Cardiac septum (tissue), 1 donor: ENCODE data around the gene FLNB. TPM values are rescaled to one million over a fixed set of nuclear protein-coding genes. Genes with fewer than 3 reads are reported as not detected.

Source experiments
- DNase-seq: peaks from one replicate; pipeline ENCODE4 v3.0.0-alpha.2; 2020; ENCODE audit warnings: low spot score
- intact Hi-C: fragments of 100-400 bp; cut with DNase I; formaldehyde crosslinking; loops from one replicate; pipeline ENCODE4 v1.14.0; 2022
- total RNA-seq: library from RNA; stranded (reverse); fragmentation: NEBNext Ultra II Directional; extraction: Animal tissue kit (Norgen Biotek cat#: 25700); gene quantifications from one replicate; pipeline ENCODE4 v1.2.1, GENCODE V29; 2021
- donor health status: DM: no; HTN: no; CAD: no.

FLNB gene
- total RNA-seq, 1 donor from 2014 or later, result 58.1 TPM

DNA sequence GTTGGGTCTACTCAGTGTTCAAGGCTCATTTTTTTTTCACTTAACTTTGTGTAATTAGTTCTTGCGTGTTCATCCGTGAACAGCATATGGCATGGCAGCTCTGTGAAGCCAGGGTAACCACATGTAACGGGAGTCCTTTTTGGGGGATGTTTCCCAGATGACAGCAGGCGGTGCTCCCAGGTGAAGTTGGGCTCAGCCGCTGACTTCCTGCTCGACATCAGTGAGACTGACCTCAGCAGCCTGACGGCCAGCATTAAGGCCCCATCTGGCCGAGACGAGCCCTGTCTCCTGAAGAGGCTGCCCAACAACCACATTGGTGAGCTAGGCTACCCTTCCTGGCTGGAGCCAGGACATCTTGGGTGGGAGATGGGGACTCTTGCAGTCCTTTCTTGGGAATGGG is 139.8 kb downstream of the FLNB start:
- intact Hi-C loops, result no loop called here
- no peak for DNase-seq

DNA sequence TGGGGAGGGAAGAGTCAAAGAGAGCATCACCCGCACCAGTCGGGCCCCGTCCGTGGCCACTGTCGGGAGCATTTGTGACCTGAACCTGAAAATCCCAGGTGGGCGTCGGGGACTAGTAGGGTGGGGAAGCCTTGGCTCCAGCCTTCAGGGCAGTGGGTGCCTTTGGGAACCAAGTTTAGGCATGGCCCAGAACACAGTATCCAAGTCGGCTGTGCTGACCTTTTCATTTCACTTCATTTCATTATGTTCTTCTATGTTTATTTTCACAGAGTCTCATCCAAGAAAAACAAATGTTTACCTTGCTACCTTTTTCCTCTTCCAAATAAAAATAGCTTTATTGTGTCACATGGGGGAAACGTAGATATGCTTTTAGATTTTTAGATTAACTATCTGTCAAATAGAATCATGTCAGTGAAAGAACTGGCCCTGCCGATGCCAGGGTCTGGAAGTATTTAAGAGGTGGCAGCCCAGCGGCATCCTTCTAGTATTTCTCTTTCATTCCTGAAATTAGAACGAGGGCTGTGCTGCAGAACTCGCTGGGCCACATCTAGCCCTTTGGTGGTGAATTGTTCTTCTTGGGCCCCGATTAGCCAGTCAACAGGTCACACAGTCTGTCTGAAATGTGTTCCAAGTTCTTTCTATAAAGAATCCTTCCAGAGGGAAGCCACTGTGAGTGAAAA is 142.0 kb downstream of the FLNB start:
- intact Hi-C loops, result no loop called here
- no peak for DNase-seq

DNA sequence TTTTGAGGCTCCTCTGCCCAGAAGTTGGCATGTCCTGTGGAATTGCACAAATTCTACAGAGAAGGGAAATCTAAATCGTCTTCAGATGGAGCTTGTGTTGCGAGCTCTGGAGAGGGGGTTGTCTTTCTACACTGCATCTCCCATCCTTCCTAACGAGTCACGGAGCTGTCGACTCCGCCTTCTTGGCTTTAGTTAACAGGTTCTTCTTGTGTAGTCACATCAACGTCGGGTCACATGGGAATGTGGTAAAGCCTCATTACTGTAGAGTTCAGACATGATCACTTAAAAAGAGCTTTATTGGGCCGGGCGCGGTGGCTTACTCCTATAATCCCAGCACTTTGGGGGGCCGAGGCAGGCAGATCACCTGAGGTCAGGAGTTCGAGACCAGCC is 142.6 kb downstream of the FLNB start:
- DNase-seq, result no peak
- intact Hi-C loops, result no loop called here

DNA sequence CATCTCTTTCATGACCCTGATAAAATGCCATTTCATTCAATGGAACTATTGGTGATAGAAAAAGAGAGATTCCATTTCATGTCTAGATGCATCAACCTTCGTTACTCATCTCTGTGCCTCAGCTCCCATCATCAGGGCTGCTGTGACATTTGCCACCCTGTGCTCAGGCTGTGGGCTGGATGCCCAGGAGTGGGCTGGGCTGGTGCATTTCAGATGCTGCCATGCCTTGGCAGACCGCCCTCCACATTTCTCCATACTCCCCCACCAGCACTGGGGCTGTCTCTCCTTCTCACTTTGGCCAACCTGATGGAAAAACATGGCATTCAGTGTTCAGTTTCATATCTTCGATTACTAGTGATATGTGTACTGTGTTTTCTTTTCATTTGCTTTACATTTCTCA is 143.4 kb downstream of the FLNB start:
- DNase-seq, result peak; percentile 87
- intact Hi-C loops, result no loop called here

DNA sequence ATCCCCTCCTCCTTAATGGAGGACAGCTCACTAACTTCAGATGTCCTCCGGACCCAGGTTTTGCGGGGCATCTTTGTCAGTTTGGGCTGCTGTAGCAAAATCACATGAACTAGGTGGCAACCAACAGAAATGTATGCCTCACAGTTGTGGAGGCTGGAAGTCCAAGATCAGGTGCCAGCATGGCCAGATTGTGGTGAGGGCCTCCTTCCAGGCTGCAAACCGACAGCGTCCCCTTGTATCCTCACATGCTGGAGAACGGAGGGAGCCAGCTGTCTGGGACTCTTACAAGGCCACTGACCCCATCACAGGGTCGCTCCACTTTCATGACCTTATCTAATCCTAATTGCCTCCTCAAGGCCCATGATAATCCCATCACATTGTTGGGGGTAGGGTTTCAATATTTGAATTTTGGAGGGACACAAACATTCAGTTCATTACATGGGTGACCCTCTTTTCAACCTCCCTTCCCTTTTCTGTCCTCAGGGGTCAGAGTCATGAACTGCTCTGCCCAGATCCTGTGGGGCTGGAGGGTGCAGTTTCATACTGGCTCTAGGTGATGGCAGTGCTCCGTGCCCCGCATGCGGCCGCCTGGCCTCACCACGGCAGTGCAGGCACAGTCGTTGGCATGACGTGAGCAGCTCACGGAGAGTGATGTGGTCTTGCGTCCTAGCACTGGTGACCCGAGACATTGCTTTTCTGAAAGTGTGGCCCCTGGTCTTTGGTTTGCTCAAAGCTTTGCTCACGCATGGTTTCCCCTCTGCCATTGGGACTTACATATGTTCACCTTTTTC is 144.2 kb downstream of the FLNB start:
- intact Hi-C loops, result no loop called here
- DNase-seq, result no peak

DNA sequence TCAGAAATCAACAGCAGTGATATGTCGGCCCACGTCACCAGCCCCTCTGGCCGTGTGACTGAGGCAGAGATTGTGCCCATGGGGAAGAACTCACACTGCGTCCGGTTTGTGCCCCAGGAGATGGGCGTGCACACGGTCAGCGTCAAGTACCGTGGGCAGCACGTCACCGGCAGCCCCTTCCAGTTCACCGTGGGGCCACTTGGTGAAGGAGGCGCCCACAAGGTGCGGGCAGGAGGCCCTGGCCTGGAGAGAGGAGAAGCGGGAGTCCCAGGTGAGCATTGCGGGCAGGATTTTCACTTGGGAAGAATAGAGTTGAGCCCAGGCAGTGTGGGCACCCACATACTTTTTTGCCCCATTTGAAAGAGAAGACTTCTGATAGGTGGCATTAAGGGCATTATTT is 145.1 kb downstream of the FLNB start:
- intact Hi-C loops, result no loop called here
- no peak for DNase-seq

DNA sequence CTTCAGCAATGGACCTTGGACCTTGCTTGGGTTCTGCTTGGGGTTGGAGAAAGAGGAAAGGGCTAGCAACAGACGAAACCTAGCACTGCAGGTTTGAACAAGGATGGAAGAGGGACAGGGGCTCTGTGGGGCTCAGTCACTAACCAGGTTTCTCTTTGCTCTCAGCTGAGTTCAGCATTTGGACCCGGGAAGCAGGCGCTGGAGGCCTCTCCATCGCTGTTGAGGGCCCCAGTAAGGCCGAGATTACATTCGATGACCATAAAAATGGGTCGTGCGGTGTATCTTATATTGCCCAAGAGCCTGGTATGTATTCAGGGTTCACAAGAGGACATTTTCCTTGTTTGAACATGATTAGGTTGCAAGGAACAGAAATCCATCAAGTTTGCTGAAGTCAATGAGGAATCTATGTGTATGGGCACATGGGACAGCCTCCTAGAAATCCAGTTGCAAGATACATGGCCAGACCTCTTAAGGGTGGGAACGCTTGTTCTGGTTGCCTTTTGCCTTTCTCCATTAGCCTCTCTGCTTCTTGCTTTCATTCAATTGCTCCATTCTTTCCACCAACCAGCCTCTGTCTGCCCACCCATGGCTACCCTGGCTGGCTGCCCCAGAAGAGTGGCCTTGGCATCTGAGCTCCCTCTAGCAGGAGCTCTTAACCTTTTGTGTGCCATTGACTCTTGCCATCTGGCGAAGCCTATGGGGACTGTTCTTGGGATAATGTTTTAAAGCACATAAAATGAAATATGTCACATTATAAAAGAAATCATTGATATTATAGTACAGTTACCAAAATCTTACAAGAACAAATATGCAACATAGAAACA is 146.6 kb downstream of the FLNB start:
- intact Hi-C loops, result no loop called here

DNA sequence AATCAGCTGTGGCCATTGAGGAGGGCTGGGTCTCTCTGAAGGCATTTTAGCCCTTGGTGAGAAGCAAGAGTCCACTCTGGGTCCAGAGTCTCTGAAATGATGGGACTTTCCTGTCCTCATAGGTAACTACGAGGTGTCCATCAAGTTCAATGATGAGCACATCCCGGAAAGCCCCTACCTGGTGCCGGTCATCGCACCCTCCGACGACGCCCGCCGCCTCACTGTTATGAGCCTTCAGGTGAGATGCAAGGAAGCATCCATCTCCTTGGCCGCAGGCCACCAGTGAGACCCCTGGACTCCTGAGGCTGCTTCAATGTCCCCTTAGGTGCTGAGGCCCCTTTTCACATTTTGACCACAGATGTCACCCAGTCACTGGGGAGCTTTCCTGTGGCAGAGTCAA is 147.6 kb downstream of the FLNB start:
- intact Hi-C loops, result no loop called here
- no peak for DNase-seq

More for the DNA sequence above, 146.6 kb downstream of the FLNB start:
- DNase-seq, result no peak

DNA sequence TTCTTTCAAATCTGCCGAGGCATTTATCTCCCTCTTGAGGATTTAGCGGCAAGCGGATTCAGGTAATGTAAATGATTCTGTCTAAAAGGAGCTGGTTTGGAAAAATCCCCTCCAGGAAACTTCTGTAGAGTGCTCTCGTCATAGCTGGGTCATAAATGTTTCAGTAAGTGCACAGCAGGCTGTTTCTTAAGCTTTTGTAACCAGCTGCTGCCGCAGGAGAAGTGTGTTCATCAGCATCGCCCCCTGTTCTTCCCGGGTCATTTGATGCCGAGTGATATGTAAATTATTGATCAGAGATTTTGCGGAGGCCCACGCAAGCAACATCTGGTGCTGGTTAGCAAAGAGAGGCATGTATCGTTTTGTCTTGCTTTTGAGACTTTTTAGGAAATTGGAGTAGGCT is 149.5 kb downstream of the FLNB start:
- no peak for DNase-seq
- intact Hi-C loops, result no loop called here

DNA sequence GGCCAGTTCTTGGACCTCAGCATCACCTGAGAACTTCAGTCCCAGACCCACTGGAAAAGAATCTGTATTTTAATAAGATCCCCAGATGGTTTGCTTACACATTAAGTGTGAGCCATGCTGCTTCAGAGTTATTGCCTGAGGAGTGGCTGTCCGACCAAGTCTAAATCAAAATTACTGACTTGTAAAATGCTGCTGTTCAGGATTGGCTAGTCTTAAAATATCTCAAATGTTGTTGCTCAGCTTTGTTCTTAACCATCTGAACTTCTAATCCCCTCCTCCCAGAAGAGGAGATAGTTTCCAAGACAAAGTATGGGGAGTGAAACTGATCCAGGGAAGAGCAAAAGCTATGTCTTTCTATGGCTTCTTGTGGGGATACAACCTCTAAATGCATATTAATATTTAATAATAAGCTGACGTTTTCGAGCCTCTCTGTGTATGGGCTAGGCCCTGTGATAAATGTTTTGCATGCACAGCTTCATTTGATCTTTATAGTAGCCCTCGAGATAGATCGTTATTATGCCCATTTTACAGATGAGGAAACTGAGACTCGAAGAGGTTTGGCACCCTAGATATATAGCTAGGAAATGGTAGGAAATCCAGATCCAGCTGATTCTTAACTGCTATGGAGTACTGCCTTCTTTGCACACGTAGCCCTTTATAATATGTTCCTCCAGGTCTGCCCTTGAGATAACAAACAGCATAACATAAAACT is 150.4 kb downstream of the FLNB start:
- intact Hi-C loops, result no loop called here

DNA sequence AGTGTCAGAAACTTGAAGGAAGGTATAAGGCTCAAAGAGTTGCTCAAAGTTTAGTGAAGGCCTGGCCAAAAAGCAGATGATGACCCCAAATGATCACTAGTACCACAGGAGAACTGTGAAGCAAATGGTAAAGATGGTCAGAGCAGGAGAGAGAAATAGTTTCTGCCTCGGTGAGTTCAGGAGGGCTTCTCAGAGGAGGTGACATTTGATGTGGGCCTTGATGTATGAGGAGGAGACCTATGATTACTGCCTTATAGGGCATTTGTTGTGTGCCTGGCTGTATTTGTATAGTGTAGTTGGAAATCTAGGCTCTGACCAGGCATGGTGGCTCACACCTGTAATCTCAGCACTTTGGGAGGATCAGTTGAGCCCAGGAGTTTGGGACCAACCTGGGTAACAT is 152.2 kb downstream of the FLNB start:
- intact Hi-C loops, result loop anchor here (10.0 kb wide), 1 partner anchor 266 kb away; no protein-coding TSS in a partner anchor
- DNase-seq, result no peak

More for the DNA sequence above, 150.4 kb downstream of the FLNB start:
- DNase-seq, result no peak

DNA sequence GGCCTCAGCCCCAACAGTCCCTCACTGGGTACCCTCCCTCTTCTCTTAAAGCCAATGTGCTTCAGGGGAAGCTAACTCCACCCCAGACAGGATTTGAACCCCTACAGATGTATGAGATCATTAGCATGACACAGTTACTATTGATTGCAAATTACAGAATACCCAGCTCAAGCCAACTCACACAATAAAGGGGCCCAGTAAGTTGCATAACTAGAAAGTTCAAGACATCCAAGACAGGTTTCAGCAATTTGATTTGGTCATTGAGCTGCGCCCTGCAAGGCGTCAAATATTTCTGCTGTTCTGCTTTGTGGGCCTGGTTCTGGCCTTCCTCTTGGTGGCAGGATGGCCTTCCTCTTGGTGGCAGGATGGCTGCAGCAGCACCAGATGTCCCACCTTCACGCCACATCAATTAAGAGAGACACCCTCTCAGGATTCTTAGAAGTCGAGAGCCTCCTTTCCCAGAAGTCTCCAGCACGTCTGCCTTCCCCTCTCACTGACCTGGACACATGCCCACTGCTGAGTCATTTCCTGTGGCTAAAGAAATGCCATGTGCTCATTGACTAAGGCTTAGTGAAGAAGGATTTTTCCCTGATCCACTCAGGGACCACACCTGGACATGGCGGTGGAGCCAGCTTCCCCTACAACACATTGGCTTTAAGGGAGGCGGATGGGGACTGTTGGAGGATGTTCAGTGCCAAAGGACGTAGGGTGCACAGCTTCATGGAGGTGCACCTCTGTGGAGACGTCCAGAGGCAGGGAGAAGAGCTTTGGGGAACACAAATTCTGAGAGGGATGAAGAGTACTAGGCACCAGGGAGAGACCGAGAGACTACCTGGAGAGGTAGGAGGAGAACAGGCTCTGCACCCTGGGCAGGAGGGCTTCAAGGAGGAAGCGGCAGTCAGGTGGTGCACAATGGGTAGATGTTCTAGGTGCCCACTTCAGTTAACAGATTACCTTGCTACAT is 153.5 kb downstream of the FLNB start:
- DNase-seq, result no peak
- intact Hi-C loops, result loop anchor here (10.0 kb wide), 1 partner anchor 267 kb away; no protein-coding TSS in a partner anchor

DNA sequence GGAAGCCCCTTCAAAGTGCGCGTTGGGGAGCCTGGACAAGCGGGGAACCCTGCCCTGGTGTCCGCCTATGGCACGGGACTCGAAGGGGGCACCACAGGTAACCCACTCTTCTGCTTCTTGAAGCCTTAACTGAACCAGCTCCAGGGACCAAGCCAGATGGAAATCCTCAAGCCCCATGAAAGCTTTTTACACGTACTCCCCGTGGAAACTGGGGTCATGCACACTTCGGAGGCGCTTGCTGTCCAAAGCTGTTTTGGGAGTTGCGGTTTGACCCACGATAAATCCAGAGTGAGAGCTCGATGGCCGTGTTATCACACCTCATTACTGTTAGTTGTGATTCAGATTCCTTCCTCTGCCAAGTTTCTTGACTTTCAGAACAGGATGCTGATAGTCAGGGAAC is 155.0 kb downstream of the FLNB start:
- no peak for DNase-seq
- intact Hi-C loops, result loop anchor here (10.0 kb wide), 1 partner anchor 268 kb away; no protein-coding TSS in a partner anchor

DNA sequence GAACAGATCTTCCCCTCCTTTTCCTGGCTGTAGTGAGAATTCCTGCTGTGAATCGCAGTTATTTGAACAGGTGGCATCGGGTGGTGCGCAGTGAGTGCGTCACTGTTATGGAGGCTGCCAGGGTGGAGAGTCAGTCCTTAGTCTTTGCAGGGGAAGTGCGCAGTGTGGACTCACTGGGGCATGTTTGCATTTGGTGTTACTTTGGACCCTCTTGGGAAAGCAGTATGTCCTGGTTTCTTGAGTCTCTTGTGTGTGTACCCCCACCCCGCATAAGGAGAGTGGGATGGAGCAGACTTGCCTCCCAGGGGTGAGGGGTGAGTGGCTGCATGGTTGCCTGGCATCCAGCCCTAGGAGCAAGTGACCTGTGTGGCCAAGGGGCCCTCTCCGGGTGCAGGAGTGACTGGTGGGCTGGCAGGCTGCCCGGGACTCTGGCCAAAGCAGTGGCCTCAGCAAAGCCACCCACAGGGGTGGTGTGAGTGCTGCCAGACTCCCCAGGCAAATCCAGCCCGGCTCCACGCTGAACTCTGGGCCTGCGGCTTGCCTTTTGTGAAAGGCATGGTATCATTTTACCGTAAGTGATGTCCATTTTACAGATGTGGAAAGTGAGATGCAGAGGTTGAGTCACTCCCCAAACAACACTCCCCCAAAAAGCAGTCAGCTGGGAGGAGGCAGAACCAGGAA is 156.1 kb downstream of the FLNB start:
- intact Hi-C loops, result loop anchor here (10.0 kb wide), 1 partner anchor 270 kb away; no protein-coding TSS in a partner anchor
- peak; percentile 91 for DNase-seq

DNA sequence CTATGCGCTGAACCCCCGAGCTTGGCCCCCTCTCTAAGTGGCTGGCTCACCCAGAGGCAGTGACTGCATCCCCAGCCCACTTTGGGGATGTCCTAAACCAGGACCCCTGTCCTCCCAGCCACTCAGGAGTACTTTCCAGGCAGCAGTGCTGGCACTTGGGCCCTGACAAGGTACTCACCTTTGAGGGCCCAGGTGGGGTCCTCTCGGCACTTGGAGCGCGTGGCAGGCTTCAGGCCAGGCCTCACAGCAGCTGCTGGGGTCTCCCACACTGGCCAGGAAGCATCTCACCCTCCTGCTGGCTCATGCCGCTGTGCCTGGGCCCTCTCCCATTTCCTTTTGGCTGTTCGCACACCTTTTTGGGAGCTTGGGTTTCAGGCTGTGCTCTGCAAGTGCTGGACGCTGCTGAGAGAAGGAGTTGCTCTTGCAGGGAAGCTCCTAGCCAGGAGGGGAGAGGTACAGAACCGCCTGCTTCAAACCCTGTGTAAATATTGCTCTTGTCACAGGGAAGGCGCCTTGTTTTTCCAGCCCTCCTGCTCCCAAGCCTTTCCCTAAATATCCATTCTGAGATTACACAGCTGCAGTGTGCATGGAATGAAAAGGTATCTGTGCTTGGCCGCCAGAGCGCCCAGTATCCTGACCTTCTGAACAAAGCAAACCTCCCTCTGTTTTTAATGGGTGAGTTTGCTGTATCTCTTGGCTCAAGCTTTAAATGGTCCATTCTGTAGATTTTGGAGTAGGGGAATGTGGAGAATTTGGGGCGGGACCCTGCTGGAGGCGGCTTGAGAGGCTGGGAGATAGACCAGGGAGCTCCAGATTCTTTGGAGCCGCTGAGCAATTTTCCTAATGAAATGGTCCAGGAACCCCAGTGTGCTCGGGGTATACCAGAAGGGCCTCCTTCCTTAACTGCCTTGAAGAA is 156.9 kb downstream of the FLNB start:
- DNase-seq, result no peak
- intact Hi-C loops, result loop anchor here (10.0 kb wide), 1 partner anchor 270 kb away; no protein-coding TSS in a partner anchor

DNA sequence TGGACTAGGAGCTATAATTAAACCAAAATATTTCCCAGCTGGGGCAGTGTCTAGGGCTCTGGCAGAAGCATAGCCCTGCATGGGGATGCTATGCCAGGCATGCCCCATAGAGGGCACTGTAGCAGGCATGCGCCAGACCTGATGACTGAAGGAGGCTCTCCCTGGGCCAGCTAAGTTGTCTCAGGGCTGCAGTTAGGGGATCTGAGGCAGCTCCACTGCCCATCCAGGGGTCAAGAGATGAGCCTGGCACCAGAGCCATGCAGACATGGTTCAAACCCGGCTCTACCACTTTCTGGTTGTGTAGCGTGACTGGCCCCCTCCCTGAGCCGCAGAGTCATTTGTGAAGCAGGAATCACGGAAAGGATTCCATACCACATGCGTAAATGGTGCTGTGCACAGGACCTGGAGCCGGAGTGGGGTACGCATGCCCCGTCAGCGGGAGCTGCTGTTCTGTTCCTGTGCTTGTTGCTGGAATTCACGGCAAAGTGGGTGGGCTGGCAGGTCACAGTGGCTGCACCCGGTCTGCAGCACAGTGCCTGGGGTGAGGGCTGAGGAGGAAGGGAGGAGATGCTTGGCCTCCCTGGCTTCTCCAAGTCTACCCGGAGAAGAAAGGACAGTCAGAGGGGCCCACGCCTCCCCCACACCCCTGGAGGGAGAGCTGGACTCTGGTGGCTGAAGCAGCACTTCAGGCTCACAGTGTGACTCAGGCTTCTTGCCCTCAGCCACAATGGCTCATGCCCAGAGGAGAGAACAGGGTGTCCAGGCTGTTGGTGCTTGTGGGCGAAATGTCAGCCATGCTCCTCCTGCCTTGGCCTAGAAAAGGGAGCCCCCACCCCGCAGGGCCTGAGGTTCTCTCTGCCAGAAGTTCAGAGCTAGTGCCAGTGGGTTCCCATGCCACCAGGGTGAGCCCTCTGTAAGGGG is 159.5 kb downstream of the FLNB start:
- DNase-seq, result no peak
- intact Hi-C loops, result loop anchor here (10.0 kb wide), 1 partner anchor 273 kb away; no protein-coding TSS in a partner anchor
